Progenitor cell of endocrine pancreas (in vitro differentiated cells): ENCODE results near the gene DNAH17. TPM values are rescaled to one million over a fixed set of nuclear protein-coding genes. Genes with fewer than 3 reads are reported as not detected.

Experiments
- DNase-seq: peaks from one replicate; pipeline ENCODE4 v3.0.0; 2021; ENCODE audit warnings: low spot score; ENCODE audit not compliant: unreplicated experiment
- H3K27ac Mint-ChIP-seq: 2 replicates; pipeline ENCODE4 v1.8.0; 2021; ENCODE audit warnings: mild to moderate bottlenecking, moderate library complexity, mixed read lengths
- H3K27me3 Mint-ChIP-seq: 2 replicates; pipeline ENCODE4 v1.8.0; 2021; ENCODE audit warnings: mixed read lengths
- H3K36me3 Mint-ChIP-seq: 2 replicates; pipeline ENCODE4 v1.8.0; 2022; ENCODE audit warnings: mixed read lengths; ENCODE audit not compliant: insufficient read depth
- H3K4me1 Mint-ChIP-seq: 2 replicates; pipeline ENCODE4 v1.8.0; 2021; ENCODE audit warnings: low read depth, mixed read lengths
- H3K4me3 Mint-ChIP-seq: 2 replicates; pipeline ENCODE4 v1.8.0; 2021; ENCODE audit warnings: low read depth, mild to moderate bottlenecking, moderate library complexity, mixed read lengths
- H3K9me3 Mint-ChIP-seq: 2 replicates; pipeline ENCODE4 v1.8.0; 2021; ENCODE audit warnings: low read depth, mixed read lengths
- total RNA-seq: library from RNA; stranded (reverse); gene quantifications from 2 replicates; pipeline ENCODE4 v1.2.1, GENCODE V29; 2021
- TF ChIP-seq, protein P1 (sequence below): fragments of 200-600 bp; sonication (generic); IDR thresholded peaks from one replicate; pipeline ENCODE4 v1.5.0; 2021; ENCODE audit warnings: antibody characterized with exemption, mild to moderate bottlenecking; ENCODE audit not compliant: unreplicated experiment

DNAH17 gene
- total RNA-seq, 1 donor from 2014 or later: not detected

- Mint-ChIP-seq H3K9me3 (no peaks in the 10 kb centered on the region), H3K27ac (no peak overlapping the region), H3K4me3 (no peak overlapping the region), H3K4me1 (peaks cover 2% of the 10 kb centered on the region), H3K27me3 (peaks cover 18% of the 10 kb centered on the region), H3K36me3 (no peaks in the 10 kb centered on the region)
- TF ChIP-seq, protein P1, sequence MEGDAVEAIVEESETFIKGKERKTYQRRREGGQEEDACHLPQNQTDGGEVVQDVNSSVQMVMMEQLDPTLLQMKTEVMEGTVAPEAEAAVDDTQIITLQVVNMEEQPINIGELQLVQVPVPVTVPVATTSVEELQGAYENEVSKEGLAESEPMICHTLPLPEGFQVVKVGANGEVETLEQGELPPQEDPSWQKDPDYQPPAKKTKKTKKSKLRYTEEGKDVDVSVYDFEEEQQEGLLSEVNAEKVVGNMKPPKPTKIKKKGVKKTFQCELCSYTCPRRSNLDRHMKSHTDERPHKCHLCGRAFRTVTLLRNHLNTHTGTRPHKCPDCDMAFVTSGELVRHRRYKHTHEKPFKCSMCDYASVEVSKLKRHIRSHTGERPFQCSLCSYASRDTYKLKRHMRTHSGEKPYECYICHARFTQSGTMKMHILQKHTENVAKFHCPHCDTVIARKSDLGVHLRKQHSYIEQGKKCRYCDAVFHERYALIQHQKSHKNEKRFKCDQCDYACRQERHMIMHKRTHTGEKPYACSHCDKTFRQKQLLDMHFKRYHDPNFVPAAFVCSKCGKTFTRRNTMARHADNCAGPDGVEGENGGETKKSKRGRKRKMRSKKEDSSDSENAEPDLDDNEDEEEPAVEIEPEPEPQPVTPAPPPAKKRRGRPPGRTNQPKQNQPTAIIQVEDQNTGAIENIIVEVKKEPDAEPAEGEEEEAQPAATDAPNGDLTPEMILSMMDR: no peak
- no peak for DNase-seq
These were observed 31.6 kb upstream of the DNAH17 start for GRCh38 chr17:78608804-78609186.

- Mint-ChIP-seq H3K27ac (no peak overlapping the region), H3K27me3 (peaks cover 15% of the 10 kb centered on the region), H3K4me3 (no peak overlapping the region), H3K4me1 (peaks cover 2% of the 10 kb centered on the region), H3K9me3 (no peaks in the 10 kb centered on the region), H3K36me3 (no peaks in the 10 kb centered on the region)
- no peak for DNase-seq
- TF ChIP-seq, protein P1: no peak
These were observed 31.1 kb upstream of the DNAH17 start for GRCh38 chr17:78608122-78608803.

- TF ChIP-seq, protein P1: no peak
- no peaks in the 10 kb centered on the region for H3K36me3 Mint-ChIP-seq
- no peak for DNase-seq
- peaks cover 14% of the 10 kb centered on the region for H3K27me3 Mint-ChIP-seq
- H3K4me3 Mint-ChIP-seq: no peak overlapping the region
- H3K4me1 Mint-ChIP-seq: peaks cover 2% of the 10 kb centered on the region
- no peak overlapping the region for H3K27ac Mint-ChIP-seq
- no peaks in the 10 kb centered on the region for H3K9me3 Mint-ChIP-seq
These were observed 29.8 kb upstream of the DNAH17 start for GRCh38 chr17:78607038-78607437.

- peaks cover 3% of the 10 kb centered on the region for H3K27me3 Mint-ChIP-seq
- no peak for DNase-seq
- H3K4me1 Mint-ChIP-seq: peaks cover 2% of the 10 kb centered on the region
- TF ChIP-seq, protein P1: no peak
- H3K4me3 Mint-ChIP-seq: no peak overlapping the region
- no peaks in the 10 kb centered on the region for H3K9me3 Mint-ChIP-seq
- no peak overlapping the region for H3K27ac Mint-ChIP-seq
- no peaks in the 10 kb centered on the region for H3K36me3 Mint-ChIP-seq
These were observed 28.7 kb upstream of the DNAH17 start for GRCh38 chr17:78605886-78606285.

GRCh38 chr17:78605429-78605828 is 28.2 kb upstream of the DNAH17 start:
- no peak for DNase-seq
- Mint-ChIP-seq H3K4me1 (peaks cover 2% of the 10 kb centered on the region), H3K27ac (no peak overlapping the region), H3K36me3 (no peaks in the 10 kb centered on the region), H3K27me3 (peaks cover 3% of the 10 kb centered on the region), H3K4me3 (no peak overlapping the region), H3K9me3 (no peaks in the 10 kb centered on the region)
- TF ChIP-seq, protein P1: no peak
